Renal cortical epithelial cell (primary cell): ENCODE data around the gene SH3RF3. TPM values are rescaled to one million over a fixed set of nuclear protein-coding genes. Genes with fewer than 3 reads are reported as not detected.

Experiments
- DNase-seq: peaks from one replicate; pipeline ENCODE4 v3.0.0-alpha.2; 2011; ENCODE audit warnings: low read depth
- total RNA-seq: library from RNA; depleted of rRNA; stranded (reverse); fragments of >200 nt; gene quantifications from 2 replicates; pipeline ENCODE4 v1.2.3, GENCODE V29; 2014

SH3RF3 gene
- total RNA-seq, 1 donor from 2014 or later: 0.40 TPM

GRCh38 chr2:109260886-109261700, 132.1 kb downstream of the SH3RF3 start:
- DNase-seq: no peak

- DNase-seq: no peak
These were observed 133.1 kb downstream of the SH3RF3 start for GRCh38 chr2:109261906-109262631.

- DNase-seq: peak; percentile 59
These were observed 135.8 kb downstream of the SH3RF3 start for GRCh38 chr2:109264595-109265328.

- DNase-seq: no peak
These were observed 136.4 kb downstream of the SH3RF3 start for GRCh38 chr2:109265369-109265768.

- DNase-seq: no peak
These were observed 136.9 kb downstream of the SH3RF3 start for GRCh38 chr2:109265953-109266352.

- no peak for DNase-seq
These were observed 137.5 kb downstream of the SH3RF3 start for GRCh38 chr2:109266496-109266895.

- DNase-seq: no peak
These were observed 138.2 kb downstream of the SH3RF3 start for GRCh38 chr2:109266998-109267854.

GRCh38 chr2:109268916-109269315, 139.9 kb downstream of the SH3RF3 start:
- DNase-seq: no peak

- DNase-seq: peak; percentile 30
These were observed 140.9 kb downstream of the SH3RF3 start for GRCh38 chr2:109269706-109270504.

- no peak for DNase-seq
These were observed 141.7 kb downstream of the SH3RF3 start for GRCh38 chr2:109270505-109271312.

- no peak for DNase-seq
These were observed 142.9 kb downstream of the SH3RF3 start for GRCh38 chr2:109271920-109272319.

GRCh38 chr2:109272461-109272860, 143.5 kb downstream of the SH3RF3 start:
- no peak for DNase-seq

- DNase-seq: no peak
These were observed 146.4 kb downstream of the SH3RF3 start for GRCh38 chr2:109275120-109276012.

- DNase-seq: no peak
These were observed 148.4 kb downstream of the SH3RF3 start for GRCh38 chr2:109277406-109277805.

GRCh38 chr2:109279243-109279860, 150.3 kb downstream of the SH3RF3 start:
- no peak for DNase-seq

GRCh38 chr2:109280804-109281203, 151.8 kb downstream of the SH3RF3 start:
- DNase-seq: no peak

GRCh38 chr2:109282360-109282759, 153.4 kb downstream of the SH3RF3 start:
- no peak for DNase-seq

- no peak for DNase-seq
These were observed 153.9 kb downstream of the SH3RF3 start for GRCh38 chr2:109282865-109283264.
